GM18505 (cell line): ENCODE data around the gene GCM1.

Source experiments
- ATAC-seq: cut with Tn5 transposase; IDR thresholded peaks from one replicate; pipeline ENCODE4 v1.9.1; 2021; ENCODE audit not compliant: unreplicated experiment
- POLR2A ChIP-seq: IDR thresholded peaks from 4 replicates; pipeline ENCODE4 v1.6.1; 2011; ENCODE audit warnings: borderline replicate concordance; ENCODE audit not compliant: insufficient read depth, insufficient read length; ENCODE audit errors: extremely low read depth

The GCM1 gene

DNA sequence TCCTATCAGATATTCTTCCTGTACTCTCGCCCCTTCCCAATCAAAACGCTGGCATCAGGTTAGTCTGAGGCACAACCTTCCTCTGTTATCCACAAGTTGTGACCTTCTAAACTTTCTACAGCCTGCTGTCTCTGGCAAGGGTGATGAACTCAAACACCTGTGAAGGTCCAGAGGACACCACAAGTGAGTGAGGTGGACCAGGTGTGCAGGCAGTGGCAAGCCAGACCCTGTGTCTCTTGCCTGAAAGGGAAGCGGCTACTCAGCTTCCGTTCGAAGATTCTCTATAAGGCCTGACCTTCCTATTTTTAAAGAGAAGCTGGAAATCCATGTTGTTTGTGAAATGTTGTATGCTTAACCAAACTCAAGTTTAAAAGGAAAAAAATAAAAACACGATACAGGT lies 36.8 kb downstream of the GCM1 start:
- TF ChIP-seq POLR2A = no peak
- ATAC-seq = no peak

DNA sequence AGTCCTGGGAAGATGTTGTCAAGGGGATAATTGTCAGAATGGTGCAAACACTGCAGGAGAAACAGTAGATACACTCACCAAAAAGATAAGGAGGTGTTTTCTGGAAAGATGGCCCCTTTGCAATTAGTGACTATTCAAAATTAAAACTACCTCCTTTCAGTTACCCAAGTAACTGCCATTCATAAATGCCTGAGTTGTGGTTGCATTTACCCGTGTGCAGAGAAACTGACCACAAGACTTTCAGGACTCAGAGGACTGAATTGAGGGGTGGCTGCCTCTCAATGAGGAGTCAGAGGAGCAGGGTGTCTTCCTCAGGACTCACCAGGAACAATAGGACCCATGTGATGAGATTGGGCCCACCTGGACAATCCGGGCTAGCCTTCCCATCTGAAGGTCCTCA lies 39.0 kb downstream of the GCM1 start:
- ATAC-seq = no peak

DNA sequence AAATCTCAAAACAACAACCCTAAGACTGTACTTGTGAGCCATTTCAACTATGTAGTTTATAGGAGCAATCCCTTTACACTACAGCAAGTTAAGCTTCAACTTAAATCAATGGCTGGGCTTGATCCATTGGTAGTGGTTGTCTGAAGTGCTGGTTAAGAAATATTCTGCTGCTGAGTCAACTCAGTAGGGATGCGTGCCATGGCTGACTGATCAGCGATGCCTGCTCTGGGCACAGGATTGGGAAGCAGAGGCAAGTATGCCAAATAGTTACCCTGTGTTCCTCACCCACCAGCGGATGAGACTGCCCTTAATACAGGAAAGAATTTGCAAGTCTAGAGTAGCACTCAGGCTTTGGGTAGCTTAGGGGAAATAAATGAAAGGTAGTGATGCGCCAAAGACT lies 41.5 kb downstream of the GCM1 start:
- TF ChIP-seq POLR2A = no peak
- ATAC-seq = no peak

More for the DNA sequence above, 39.0 kb downstream of the GCM1 start:
- no peak for TF ChIP-seq POLR2A

DNA sequence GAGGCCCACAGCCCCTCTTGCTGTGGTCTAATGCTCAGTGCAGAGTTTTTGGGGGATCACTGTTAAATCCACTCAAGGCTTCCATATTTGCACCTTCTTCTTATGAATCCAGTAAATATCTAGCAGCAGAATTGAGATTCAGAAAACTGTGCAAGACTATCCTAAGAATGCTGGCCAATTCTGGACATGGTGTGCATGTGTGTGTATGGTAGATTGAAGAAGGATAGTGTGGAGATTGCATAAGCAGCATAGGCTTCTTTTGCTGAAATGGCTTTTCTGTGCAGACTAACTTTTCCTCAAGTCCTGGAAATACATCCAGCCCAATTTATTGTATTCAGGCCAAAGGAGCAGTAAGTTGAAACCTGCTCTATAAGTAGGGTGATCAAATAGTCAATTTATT lies 43.7 kb downstream of the GCM1 start:
- ATAC-seq = no peak
- no peak for TF ChIP-seq POLR2A

DNA sequence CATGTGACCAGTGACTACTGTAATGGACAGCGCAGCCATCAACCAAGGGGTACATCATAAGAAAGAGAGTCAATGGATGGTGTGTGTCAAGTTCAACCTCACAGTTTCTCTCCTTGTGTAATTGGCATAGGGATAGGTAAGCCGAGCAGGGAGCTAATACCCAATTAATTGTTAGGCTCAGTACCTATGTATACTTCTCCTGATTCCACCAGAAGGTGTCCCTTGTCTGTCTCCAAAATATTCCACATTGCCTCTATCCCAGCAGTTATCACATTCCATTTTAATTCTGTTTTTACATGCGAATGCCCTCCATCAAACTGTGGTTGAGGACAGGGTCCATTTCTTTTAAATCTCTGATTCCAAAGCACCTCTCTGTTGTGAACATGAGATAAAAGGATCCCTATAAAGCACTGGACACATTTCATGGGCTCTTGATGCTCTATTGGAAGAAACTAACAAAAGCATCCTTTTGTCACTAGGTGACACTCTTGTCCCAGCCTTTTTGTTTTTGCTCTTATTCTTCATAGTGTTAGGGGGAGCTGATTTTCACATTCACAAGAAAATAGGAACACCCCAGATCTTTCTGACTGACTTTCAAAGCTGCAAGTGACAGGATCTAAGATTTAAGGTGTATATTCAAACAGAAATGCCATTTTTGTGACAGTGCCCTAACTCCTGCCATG lies 44.5 kb downstream of the GCM1 start:
- ATAC-seq = no peak
- no peak for TF ChIP-seq POLR2A

DNA sequence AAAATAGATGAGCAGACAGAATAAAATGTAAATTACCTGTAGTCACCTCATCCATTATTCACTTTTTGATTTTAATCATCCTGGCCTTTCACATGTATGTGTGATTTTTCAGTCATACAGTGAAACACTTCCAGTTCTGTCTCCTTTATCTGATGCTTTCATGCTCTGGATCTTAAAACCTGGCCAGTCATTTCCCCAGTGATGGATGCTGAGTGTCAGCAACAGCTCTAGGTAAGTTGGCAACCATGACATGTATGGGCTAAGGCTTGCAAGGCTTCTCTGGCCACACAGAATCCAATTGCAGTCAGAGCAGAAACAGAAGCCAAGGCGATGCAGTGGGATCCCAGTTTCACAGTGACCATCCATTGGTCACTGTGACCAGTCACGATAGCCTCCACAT lies 47.6 kb downstream of the GCM1 start:
- ATAC-seq = no peak
- no peak for TF ChIP-seq POLR2A

DNA sequence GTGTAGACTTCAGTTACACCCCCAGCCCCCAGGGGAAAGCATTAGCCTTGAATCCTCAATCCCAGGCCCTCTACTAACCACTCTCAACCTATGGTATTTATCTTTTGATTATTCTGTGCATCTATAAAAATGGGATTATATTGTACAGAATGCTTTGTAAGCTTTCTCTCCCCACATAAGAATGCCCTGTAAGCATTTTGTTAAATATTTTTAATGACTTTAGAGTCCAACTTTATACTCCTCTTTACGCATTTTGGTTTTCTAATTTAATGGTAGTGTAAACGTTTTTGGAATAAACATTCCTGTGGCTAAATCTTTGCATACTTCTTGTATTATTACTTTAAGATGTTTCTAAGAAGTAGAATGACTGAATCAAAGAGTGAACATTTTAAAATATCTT lies 48.1 kb downstream of the GCM1 start:
- ATAC-seq = no peak
- TF ChIP-seq POLR2A = no peak

DNA sequence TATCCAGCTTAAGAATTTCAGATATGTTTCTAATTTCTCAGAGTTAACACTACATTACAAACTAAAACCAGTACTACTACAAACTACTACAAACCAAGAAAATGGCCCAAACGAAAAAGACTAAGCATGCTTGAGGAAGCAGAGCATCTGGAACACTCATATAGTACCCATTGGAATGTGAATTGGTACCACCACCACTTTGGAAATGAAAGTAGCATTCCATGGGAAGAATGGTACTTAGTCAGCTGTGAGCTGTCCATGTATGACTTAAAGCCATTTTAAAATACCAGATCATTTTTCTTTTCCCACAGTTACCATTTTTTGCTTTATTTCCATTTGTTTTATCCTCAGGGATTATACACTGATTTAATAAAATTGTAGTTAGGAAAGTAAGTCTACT lies 52.9 kb downstream of the GCM1 start:
- ATAC-seq = no peak
- no peak for TF ChIP-seq POLR2A

DNA sequence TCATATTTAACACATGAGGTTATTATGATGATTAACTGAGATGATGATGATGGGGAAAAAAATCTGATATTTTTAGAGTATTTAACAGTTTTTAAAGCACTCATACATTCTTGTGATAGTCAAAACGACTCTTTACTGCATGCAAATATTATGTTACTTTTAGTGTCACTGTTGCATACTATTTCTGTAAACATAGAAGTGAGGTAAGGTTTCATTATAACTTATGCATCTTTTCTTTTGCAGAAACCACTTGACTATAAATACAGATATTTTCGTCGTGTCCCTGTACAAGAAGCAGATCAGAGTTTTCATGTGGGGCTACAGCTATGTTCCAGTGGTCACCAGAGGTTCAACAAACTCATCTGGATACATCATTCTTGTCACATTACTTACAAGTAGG lies 53.4 kb downstream of the GCM1 start:
- TF ChIP-seq POLR2A = no peak
- ATAC-seq = no peak

DNA sequence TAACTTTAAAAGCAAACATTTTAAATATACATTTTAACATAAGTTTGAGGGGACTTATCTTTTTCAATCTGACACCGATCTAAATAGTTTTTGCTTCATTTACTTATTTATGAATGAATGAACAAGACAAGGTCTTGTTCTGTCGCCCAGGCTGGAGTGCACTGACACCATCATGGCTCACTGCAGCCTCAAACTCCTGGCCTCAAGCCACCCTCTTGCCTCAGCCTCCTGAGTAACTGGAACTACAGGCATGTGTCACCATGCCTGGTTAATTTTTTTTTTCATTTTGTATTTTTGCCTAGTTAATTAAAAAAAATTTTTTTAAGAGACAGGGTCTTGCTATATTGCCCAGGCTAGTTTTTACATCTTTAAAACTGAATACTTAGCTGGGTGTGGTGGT lies 58.1 kb downstream of the GCM1 start:
- no peak for TF ChIP-seq POLR2A
- ATAC-seq = no peak

DNA sequence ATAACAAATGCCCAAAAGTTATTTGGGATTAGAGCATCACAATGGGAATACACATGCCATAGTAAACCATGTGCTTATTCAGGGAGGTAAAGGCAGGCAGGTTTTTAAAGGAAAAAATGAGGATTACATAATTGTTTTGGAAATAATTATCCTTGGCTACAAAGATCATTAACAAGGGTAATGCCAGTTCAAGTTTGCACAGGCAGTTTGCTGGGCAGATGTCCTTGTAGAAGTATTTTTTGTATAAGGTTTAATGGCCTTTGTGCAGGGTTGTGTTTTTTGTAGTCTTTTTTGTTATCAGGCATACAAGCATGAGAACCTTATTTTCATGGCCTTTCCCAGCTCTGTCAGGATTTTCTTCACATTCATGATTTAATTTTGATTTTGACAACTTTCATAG lies 58.7 kb downstream of the GCM1 start:
- TF ChIP-seq POLR2A = no peak
- ATAC-seq = no peak

DNA sequence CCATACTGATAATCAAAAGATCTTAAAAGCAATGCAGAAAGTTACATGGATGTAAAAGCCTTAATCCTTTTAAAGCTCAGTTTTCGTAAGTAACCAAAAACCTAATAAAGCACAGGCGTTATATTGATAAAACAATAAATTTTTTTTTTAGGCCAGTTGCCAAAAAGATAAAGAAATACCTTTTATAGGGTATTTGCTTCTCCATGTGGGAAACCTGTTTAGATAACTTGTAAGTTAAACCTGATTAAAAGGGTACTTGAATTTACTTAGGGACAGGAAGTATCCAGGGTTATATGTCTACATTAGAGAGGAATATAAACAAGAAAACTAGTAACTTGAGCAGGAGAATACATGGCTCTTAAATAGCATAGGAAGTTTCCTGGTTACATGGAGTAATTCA lies 62.3 kb downstream of the GCM1 start:
- no peak for TF ChIP-seq POLR2A
- no peak for ATAC-seq

DNA sequence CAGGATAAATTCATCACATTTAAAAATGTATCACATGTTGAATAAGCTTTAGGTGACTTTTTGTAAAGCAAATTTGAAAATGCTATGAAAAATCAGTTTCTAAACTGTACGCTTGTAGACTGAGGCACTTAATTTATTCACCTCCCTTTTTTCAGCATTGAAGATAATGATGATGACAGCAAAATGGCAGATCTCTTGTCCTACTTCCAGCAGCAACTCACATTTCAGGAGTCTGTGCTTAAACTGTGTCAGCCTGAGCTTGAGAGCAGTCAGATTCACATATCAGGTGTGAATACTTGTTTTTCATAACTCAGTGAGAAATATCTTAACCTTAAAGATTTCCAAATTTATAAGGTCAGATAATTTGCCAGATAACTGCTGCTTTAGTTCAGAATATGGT lies 67.8 kb downstream of the GCM1 start:
- no peak for TF ChIP-seq POLR2A
- no peak for ATAC-seq
